ENCODE data around the gene MBD2. TPM values are rescaled to one million over a fixed set of nuclear protein-coding genes. Genes with fewer than 3 reads are reported as not detected.
"Not testable (repeated sequence)": the region's sequence is repeated elsewhere in the genome, so short reads cannot be mapped to it uniquely, and the experiment has no call there.

The MBD2 gene
- total RNA-seq, 6 donors from 2014 or later = 28.7 to 106 (median 52.8) TPM

DNA sequence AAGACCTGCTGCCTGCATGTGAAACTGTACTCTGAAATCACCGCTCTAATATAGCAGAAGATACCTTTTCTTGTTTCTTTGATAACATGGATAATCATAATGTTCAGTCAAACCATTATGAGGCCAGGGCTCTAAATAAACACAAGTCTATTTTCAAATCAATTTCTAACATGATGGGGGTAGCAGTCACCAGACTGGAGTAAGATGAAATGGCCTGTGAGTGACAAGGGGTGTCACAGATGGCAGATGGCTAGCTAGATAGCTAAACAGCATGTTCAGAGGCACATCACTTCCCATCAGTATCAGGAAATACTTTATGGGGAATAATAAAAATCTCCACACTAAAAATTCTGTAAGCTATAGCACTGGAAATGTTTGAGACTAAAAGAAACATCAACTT lies 14.0 kb downstream of the MBD2 start:
- Histone ChIP-seq H3K27me3 (no peaks in the 10 kb centered on the region), H3K27ac (no peak overlapping the region), H3K36me3 (no peaks in the 10 kb centered on the region), H3K4me3 (no peak overlapping the region), H3K4me1 (peaks cover 9 to 27% (median 20%) of the 10 kb centered on the region in 4 donors), H3K9me3 (no peaks in the 10 kb centered on the region)
- DNase-seq (no peak), ATAC-seq (ENCODE audit: low FRiP score in 2 of 2) (no peak)
- WGBS, 2 donors = 93 to 100% methylated on average over 1 of the region's 1 CpG
- no peak for TF ChIP-seq POLR2A (IDR thresholded peaks at IDR 0.05)

- WGBS, 2 donors = 67 to 88% methylated on average over 1 of the region's 1 CpG
- H3K9me3 ChIP-seq = no peaks in the 10 kb centered on the region
- TF ChIP-seq EP300 (IDR thresholded peaks at IDR 0.05) = no peak
- no peak for TF ChIP-seq POLR2A (IDR thresholded peaks at IDR 0.05)
- TF ChIP-seq, protein P1, sequence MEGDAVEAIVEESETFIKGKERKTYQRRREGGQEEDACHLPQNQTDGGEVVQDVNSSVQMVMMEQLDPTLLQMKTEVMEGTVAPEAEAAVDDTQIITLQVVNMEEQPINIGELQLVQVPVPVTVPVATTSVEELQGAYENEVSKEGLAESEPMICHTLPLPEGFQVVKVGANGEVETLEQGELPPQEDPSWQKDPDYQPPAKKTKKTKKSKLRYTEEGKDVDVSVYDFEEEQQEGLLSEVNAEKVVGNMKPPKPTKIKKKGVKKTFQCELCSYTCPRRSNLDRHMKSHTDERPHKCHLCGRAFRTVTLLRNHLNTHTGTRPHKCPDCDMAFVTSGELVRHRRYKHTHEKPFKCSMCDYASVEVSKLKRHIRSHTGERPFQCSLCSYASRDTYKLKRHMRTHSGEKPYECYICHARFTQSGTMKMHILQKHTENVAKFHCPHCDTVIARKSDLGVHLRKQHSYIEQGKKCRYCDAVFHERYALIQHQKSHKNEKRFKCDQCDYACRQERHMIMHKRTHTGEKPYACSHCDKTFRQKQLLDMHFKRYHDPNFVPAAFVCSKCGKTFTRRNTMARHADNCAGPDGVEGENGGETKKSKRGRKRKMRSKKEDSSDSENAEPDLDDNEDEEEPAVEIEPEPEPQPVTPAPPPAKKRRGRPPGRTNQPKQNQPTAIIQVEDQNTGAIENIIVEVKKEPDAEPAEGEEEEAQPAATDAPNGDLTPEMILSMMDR (IDR thresholded peaks at IDR 0.05) = no peak
- TF ChIP-seq POLR2AphosphoS5 (IDR thresholded peaks at IDR 0.05) = no peak
- H3K36me3 ChIP-seq = peaks cover 0 to 4% (median 0%) of the 10 kb centered on the region in 4 donors
- no peak overlapping the region for H3K27ac ChIP-seq
- H3K4me3 ChIP-seq = no peak overlapping the region
- H3K27me3 ChIP-seq = no peaks in the 10 kb centered on the region
- DNase-seq (no peak), ATAC-seq (ENCODE audit: low FRiP score in 2 of 2) (no peak)
- H3K4me1 ChIP-seq = peaks cover 9 to 29% (median 22%) of the 10 kb centered on the region in 4 donors
Measured at GRCh38 chr18:54209471-54210180, 14.8 kb downstream of the MBD2 start.

GRCh38 chr18:54206447-54206846 lies 18.0 kb downstream of the MBD2 start:
- Histone ChIP-seq H3K4me1 (peaks cover 9 to 29% (median 21%) of the 10 kb centered on the region in 4 donors), H3K27ac (peak overlapping the region in 1 of 4 donors; percentile 34), H3K4me3 (no peak overlapping the region), H3K27me3 (no peaks in the 10 kb centered on the region), H3K9me3 (no peaks in the 10 kb centered on the region), H3K36me3 (peaks cover 0 to 31% (median 13%) of the 10 kb centered on the region in 4 donors)
- DNase-seq = no peak
- TF ChIP-seq, protein P1 (IDR thresholded peaks at IDR 0.05) = no peak
- no peak for TF ChIP-seq POLR2AphosphoS5 (IDR thresholded peaks at IDR 0.05)
- no peak for TF ChIP-seq POLR2A (IDR thresholded peaks at IDR 0.05)
- no peak for ATAC-seq (ENCODE audit: low FRiP score in 2 of 2)
- 30 to 47% methylated on average over 2 of the region's 2 CpGs for WGBS, 2 donors

GRCh38 chr18:54205959-54206358 lies 18.5 kb downstream of the MBD2 start:
- peaks cover 9 to 29% (median 21%) of the 10 kb centered on the region in 4 donors for H3K4me1 ChIP-seq
- no peak for DNase-seq
- H3K36me3 ChIP-seq = peaks cover 0 to 36% (median 16%) of the 10 kb centered on the region in 4 donors
- no peak for TF ChIP-seq POLR2AphosphoS5 (IDR thresholded peaks at IDR 0.05)
- H3K27ac ChIP-seq = peak overlapping the region in 1 of 4 donors; percentile 34
- peak in 1 of 2 donors; percentile 36 for ATAC-seq (ENCODE audit: low FRiP score in 2 of 2)
- WGBS, 2 donors = 24 to 26% methylated on average over 1 of the region's 1 CpG
- no peaks in the 10 kb centered on the region for H3K27me3 ChIP-seq
- no peaks in the 10 kb centered on the region for H3K9me3 ChIP-seq
- H3K4me3 ChIP-seq = no peak overlapping the region

- WGBS, 2 donors = 79 to 86% methylated on average over 6 of the region's 6 CpGs
- DNase-seq, H3K9me3 ChIP-seq, H3K27me3 ChIP-seq, H3K4me3 ChIP-seq, H3K27ac ChIP-seq: not testable (repeated sequence)
- H3K4me1 ChIP-seq = peaks cover 7 to 29% (median 21%) of the 10 kb centered on the region in 4 donors
- ATAC-seq (ENCODE audit: low FRiP score in 2 of 2) = peak in 1 of 2 donors; percentile 38
- H3K36me3 ChIP-seq = peaks cover 0 to 40% (median 17%) of the 10 kb centered on the region in 4 donors
Measured at GRCh38 chr18:54205448-54205847, 19.0 kb downstream of the MBD2 start.

- H3K4me1 ChIP-seq = peaks cover 6 to 29% (median 20%) of the 10 kb centered on the region in 4 donors
- H3K9me3 ChIP-seq = no peaks in the 10 kb centered on the region
- TF ChIP-seq EP300 (IDR thresholded peaks at IDR 0.05) (no peak), POLR2A (IDR thresholded peaks at IDR 0.05) (no peak), POLR2AphosphoS5 (IDR thresholded peaks at IDR 0.05) (no peak)
- TF ChIP-seq, protein P1 (IDR thresholded peaks at IDR 0.05) = no peak
- no peaks in the 10 kb centered on the region for H3K27me3 ChIP-seq
- H3K36me3 ChIP-seq = peaks cover 0 to 42% (median 17%) of the 10 kb centered on the region in 4 donors
- WGBS, 2 donors = 86 to 91% methylated on average over 5 of the region's 5 CpGs
- H3K4me3 ChIP-seq = no peak overlapping the region
- no peak overlapping the region for H3K27ac ChIP-seq
- ATAC-seq (ENCODE audit: low FRiP score in 2 of 2) (no peak), DNase-seq (no peak)
Measured at GRCh38 chr18:54204883-54205282, 19.6 kb downstream of the MBD2 start.
